ENCODE measurements around the gene KIDINS220.

KIDINS220 gene

GRCh38 chr2:8850845-8851487, 13.6 kb upstream of the KIDINS220 start:
- DNase-seq: no peak

- DNase-seq: no peak
Measured at GRCh38 chr2:8849327-8849726, 11.9 kb upstream of the KIDINS220 start.

GRCh38 chr2:8848328-8849100, 11.1 kb upstream of the KIDINS220 start:
- no peak for DNase-seq

- no peak for DNase-seq
Measured at GRCh38 chr2:8847400-8847799, 10.0 kb upstream of the KIDINS220 start.

- no peak for DNase-seq
Measured at GRCh38 chr2:8841932-8842331, 4.5 kb upstream of the KIDINS220 start.

- DNase-seq: no peak
Measured at GRCh38 chr2:8840475-8841091, 3.2 kb upstream of the KIDINS220 start.

- DNase-seq: no peak
Measured at GRCh38 chr2:8839189-8839965, 2.0 kb upstream of the KIDINS220 start.

- DNase-seq: no peak
Measured at GRCh38 chr2:8837795-8838140, 355 bp upstream of the KIDINS220 start.

GRCh38 chr2:8835279-8835678, 2.1 kb downstream of the KIDINS220 start:
- DNase-seq: no peak

- no peak for DNase-seq
Measured at GRCh38 chr2:8833853-8834252, 3.6 kb downstream of the KIDINS220 start.

- DNase-seq: no peak
Measured at GRCh38 chr2:8831516-8831915, 5.9 kb downstream of the KIDINS220 start.

GRCh38 chr2:8827729-8828128, 9.7 kb downstream of the KIDINS220 start:
- DNase-seq: no peak

- no peak for DNase-seq
Measured at GRCh38 chr2:8822218-8822617, 15.2 kb downstream of the KIDINS220 start.

GRCh38 chr2:8821276-8822217, 15.9 kb downstream of the KIDINS220 start:
- DNase-seq: no peak

- DNase-seq: no peak
Measured at GRCh38 chr2:8819948-8820347, 17.5 kb downstream of the KIDINS220 start.

GRCh38 chr2:8819194-8819593, 18.2 kb downstream of the KIDINS220 start:
- DNase-seq: no peak

- no peak for DNase-seq
Measured at GRCh38 chr2:8817221-8817620, 20.2 kb downstream of the KIDINS220 start.

- DNase-seq: no peak
Measured at GRCh38 chr2:8806885-8807704, 30.3 kb downstream of the KIDINS220 start.

- no peak for DNase-seq
Measured at GRCh38 chr2:8805278-8806210, 31.9 kb downstream of the KIDINS220 start.

Measured in stimulated activated CD4-positive, alpha-beta T cell treated with anti-CD3 and anti-CD28 coated beads, Interleukin-15, amount 100 ng/mL, for 24 hours (primary cell).